HL-60/S4 treated with retinoic acid at 250 ng/mL for 4 days and 3 days (cell line): ENCODE results near the gene ADSS2.
"Not testable (repeated sequence)": the region's sequence is repeated elsewhere in the genome, so short reads cannot be mapped to it uniquely, and the experiment has no call there.

Experiments used
- in situ Hi-C: fragments of 300-500 bp; cut with MboI; formaldehyde crosslinking; loops from 2 replicates; pipeline ENCODE4 v1.7.0; 2022; ENCODE audit warnings: low sequenced_read_pairs

The ADSS2 gene

GRCh38 chr1:244367399-244368114, 84.2 kb downstream of the ADSS2 start:
- in situ Hi-C loops = no loop called here

GRCh38 chr1:244365809-244366208, 85.9 kb downstream of the ADSS2 start:
- in situ Hi-C loops = no loop called here

GRCh38 chr1:244365262-244365661, 86.4 kb downstream of the ADSS2 start:
- in situ Hi-C loops = not testable (repeated sequence)

GRCh38 chr1:244362476-244362875, 89.2 kb downstream of the ADSS2 start:
- in situ Hi-C loops = no loop called here

GRCh38 chr1:244361764-244362473, 89.8 kb downstream of the ADSS2 start:
- in situ Hi-C loops = no loop called here
